IMR-90 (cell line): Measurements from ENCODE around the gene CCDC74A. TPM values are rescaled to one million over a fixed set of nuclear protein-coding genes. Genes with fewer than 3 reads are reported as not detected.
A peak's percentile ranks its signal among the peaks of the same experiment; 100 is the strongest.

Experiments used
- ATAC-seq: fragments of 200-7000 bp; cut with Tn5 transposase; 2 replicates; pipeline ENCODE4 v1.9.1; 2020; ENCODE audit warnings: low read depth, mild to moderate bottlenecking, moderate library complexity
- BruUV-seq: library from RNA; stranded (reverse); fragments of 400-500 nt; replicated peaks from 2 replicates; lab custom pipeline; 2021; lab: Mats Ljungman, UMichigan
- CTCF ChIA-PET: fragments of 300-600 bp; formaldehyde crosslinking; extraction: SDS; loops from one replicate; lab custom pipeline; 2021; ENCODE audit warnings: antibody characterized with exemption; lab: Yijun Ruan, JAX
- POLR2A ChIA-PET: fragments of 300-600 bp; sonication (Branson Sonifier 250); formaldehyde crosslinking; loops from one replicate; lab custom pipeline; 2022; ENCODE audit warnings: antibody characterized with exemption; ENCODE audit not compliant: unreplicated experiment; lab: Charles Lee
- DNase-seq: peaks from one replicate; pipeline ENCODE4 v3.0.0; 2013
- H2AFZ ChIP-seq: replicated peaks from 2 replicates; pipeline ENCODE3; 2013; ENCODE audit warnings: low read length, mild to moderate bottlenecking; ENCODE audit not compliant: poor library complexity
- H2AK5ac ChIP-seq: 2 replicates; pipeline ENCODE4 v1.6.1; 2013; ENCODE audit warnings: low read depth, low read length, inconsistent platforms
- H2AK9ac ChIP-seq: replicated peaks from 2 replicates; pipeline ENCODE3; 2013; ENCODE audit warnings: mild to moderate bottlenecking, low read depth, low read length, moderate library complexity; ENCODE audit not compliant: poor library complexity
- H2BK120ac ChIP-seq: 2 replicates; pipeline ENCODE4 v1.6.1; 2013; ENCODE audit warnings: low read depth, low read length, inconsistent platforms
- H2BK15ac ChIP-seq: 3 replicates; pipeline ENCODE4 v1.6.1; 2013; ENCODE audit warnings: low read depth, low read length, inconsistent platforms
- H2BK20ac ChIP-seq: 2 replicates; pipeline ENCODE4 v1.6.1; 2013; ENCODE audit warnings: low read depth, mild to moderate bottlenecking, inconsistent platforms, low read length, moderate library complexity
- H2BK5ac ChIP-seq: 2 replicates; pipeline ENCODE4 v1.6.1; 2013; ENCODE audit warnings: mild to moderate bottlenecking, low read depth, low read length, inconsistent platforms; ENCODE audit not compliant: poor library complexity, severe bottlenecking
- H3K14ac ChIP-seq: replicated peaks from 2 replicates; pipeline ENCODE4 v1.6.1; 2013; ENCODE audit warnings: low read depth, low read length, inconsistent platforms
- H3K18ac ChIP-seq: 2 replicates; pipeline ENCODE4 v1.6.1; 2013; ENCODE audit warnings: low read depth, low read length, control low read depth
- H3K23ac ChIP-seq: 2 replicates; pipeline ENCODE4 v1.6.1; 2013; ENCODE audit warnings: low read depth, low read length, inconsistent platforms
- H3K27ac ChIP-seq: 2 replicates; pipeline ENCODE4 v1.5.1; 2013; ENCODE audit warnings: mild to moderate bottlenecking, control low read depth, low read length; ENCODE audit not compliant: insufficient read depth
- H3K27me3 ChIP-seq: 2 replicates; pipeline ENCODE4 v1.6.1; 2013; ENCODE audit warnings: low read length; ENCODE audit not compliant: control insufficient read depth, insufficient read depth
- H3K36me3 ChIP-seq: 2 replicates; pipeline ENCODE4 v1.6.1; 2013; ENCODE audit warnings: low read length, mixed read lengths; ENCODE audit not compliant: control insufficient read depth, insufficient read depth
- H3K4ac ChIP-seq: 2 replicates; pipeline ENCODE4 v1.6.1; 2013; ENCODE audit warnings: low read depth, low read length, inconsistent platforms
- H3K4me1 ChIP-seq: 2 replicates; pipeline ENCODE4 v1.6.1; 2013; ENCODE audit warnings: low read length, mixed read lengths; ENCODE audit not compliant: control insufficient read depth, insufficient read depth
- H3K4me2 ChIP-seq: 2 replicates; pipeline ENCODE4 v1.6.1; 2013; ENCODE audit warnings: low read depth, mild to moderate bottlenecking, control low read depth, low read length, moderate library complexity
- H3K4me3 ChIP-seq: 2 replicates; pipeline ENCODE4 v1.5.1; 2013; ENCODE audit warnings: low read depth, mild to moderate bottlenecking, control low read depth, low read length, moderate library complexity; ENCODE audit not compliant: insufficient read depth
- H3K56ac ChIP-seq: 2 replicates; pipeline ENCODE4 v1.6.1; 2013; ENCODE audit warnings: low read length, inconsistent platforms; ENCODE audit not compliant: insufficient read depth; ENCODE audit errors: extremely low read depth
- H3K79me1 ChIP-seq, 2 experiments: 2 replicates each; pipeline ENCODE4 v1.6.1; 2013; ENCODE audit warnings: low read length in 2 of 2, inconsistent platforms in 1 of 2, low read depth in 1 of 2
- H3K9ac ChIP-seq: 2 replicates; pipeline ENCODE4 v1.6.1; 2013; ENCODE audit warnings: low read depth, low read length, control low read depth
- H3K9me1 ChIP-seq: 2 replicates; pipeline ENCODE4 v1.6.1; 2013; ENCODE audit warnings: low read length, inconsistent platforms; ENCODE audit not compliant: insufficient read depth
- H3K9me3 ChIP-seq: 2 replicates; pipeline ENCODE4 v1.6.1; 2013; ENCODE audit warnings: low read length; ENCODE audit not compliant: control insufficient read depth, insufficient read depth
- H4K20me1 ChIP-seq: 2 replicates; pipeline ENCODE4 v1.6.1; 2013; ENCODE audit warnings: low read length, inconsistent platforms; ENCODE audit not compliant: insufficient read depth
- H4K5ac ChIP-seq: 2 replicates; pipeline ENCODE4 v1.6.1; 2013; ENCODE audit warnings: mild to moderate bottlenecking, low read depth, low read length, control low read depth
- H4K8ac ChIP-seq, 2 experiments: 2 replicates each; pipeline ENCODE4 v1.6.1; 2013; ENCODE audit warnings: low read depth in 2 of 2, low read length in 2 of 2, control low read depth in 1 of 2, inconsistent platforms in 1 of 2
- H4K91ac ChIP-seq: 2 replicates; pipeline ENCODE4 v1.6.1; 2013; ENCODE audit warnings: low read depth, low read length, inconsistent platforms; ENCODE audit not compliant: insufficient read depth
- BHLHE40 ChIP-seq: fragments of 150-350 bp; IDR thresholded peaks from 2 replicates; pipeline ENCODE4 v1.6.1; 2016; ENCODE audit warnings: mild to moderate bottlenecking, low read depth, low read length
- CEBPB ChIP-seq: IDR thresholded peaks from 2 replicates; pipeline ENCODE4 v1.6.1; 2012; ENCODE audit warnings: low read depth, low read length, improper control_type of control experiment
- CHD1 ChIP-seq: IDR thresholded peaks from 2 replicates; pipeline ENCODE4 v1.6.1; 2012; ENCODE audit warnings: low read depth, low read length, improper control_type of control experiment
- MAFK ChIP-seq: IDR thresholded peaks from 2 replicates; pipeline ENCODE4 v1.6.1; 2012; ENCODE audit warnings: low read depth, low read length, improper control_type of control experiment
- MAZ ChIP-seq: IDR thresholded peaks from 2 replicates; pipeline ENCODE4 v1.6.1; 2012; ENCODE audit warnings: low read depth, mild to moderate bottlenecking, low read length, improper control_type of control experiment, moderate library complexity, borderline replicate concordance
- NFE2L2 ChIP-seq: fragments of 150-350 bp; IDR thresholded peaks from 2 replicates; pipeline ENCODE4 v1.6.1; 2016; ENCODE audit warnings: low read depth, mild to moderate bottlenecking, low read length
- POLR2A ChIP-seq: IDR thresholded peaks from 2 replicates; pipeline ENCODE4 v1.6.1; 2012; ENCODE audit warnings: mild to moderate bottlenecking, low read depth, low read length
- RAD21 ChIP-seq: IDR thresholded peaks from 2 replicates; pipeline ENCODE4 v1.6.1; 2012; ENCODE audit warnings: low read length, improper control_type of control experiment
- RCOR1 ChIP-seq: IDR thresholded peaks from 2 replicates; pipeline ENCODE4 v1.6.1; 2012; ENCODE audit warnings: mild to moderate bottlenecking, low read length, improper control_type of control experiment; ENCODE audit not compliant: insufficient replicate concordance
- RFX5 ChIP-seq: IDR thresholded peaks from 2 replicates; pipeline ENCODE4 v1.8.0; 2012; ENCODE audit warnings: low read depth, mild to moderate bottlenecking, low read length, moderate library complexity
- WGBS, 2 experiments: methylation state at CpG; one replicate each; pipeline versions ENCODE4 v1.1.5 to v1.1.7; 2013; ENCODE audit warnings: missing lambda C conversion rate in 2 of 2; ENCODE audit not compliant: insufficient read length in 1 of 2; ENCODE audit errors: extremely low coverage in 2 of 2; 5-methylcytosine and 5-hydroxymethylcytosine counted together
- dilution Hi-C: fragments of 300-500 bp; cut with HindIII; formaldehyde crosslinking; loops from one replicate; pipeline ENCODE4 v1.14.3; 2018; ENCODE audit warnings: low sequenced_read_pairs; ENCODE audit not compliant: unreplicated experiment
- in situ Hi-C: fragments of 300-500 bp; cut with MboI; formaldehyde crosslinking; loops from 3 replicates; pipeline ENCODE4 v1.14.3; 2019; ENCODE audit warnings: low sequenced_read_pairs, inconsistent platforms, mixed read lengths
- intact Hi-C: fragments of 100-400 bp; cut with micrococcal nuclease; formaldehyde crosslinking; loops from 2 replicates; pipeline ENCODE4 v1.10.0; 2022
- polyA plus RNA-seq, 3 experiments: library from polyadenylated mRNA; depleted of rRNA; stranded (reverse); fragments of >200 nt; gene quantifications; 2 replicates each; pipeline ENCODE4 v1.2.3, GENCODE V29; 2012; ENCODE audit warnings: low replicate concordance in 1 of 3
- total RNA-seq: library from RNA; depleted of rRNA; stranded (reverse); fragments of >200 nt; gene quantifications from 2 replicates; pipeline ENCODE4 v1.2.3, GENCODE V29; 2012
- TF ChIP-seq, protein P1 (sequence below): fragments of 150-350 bp; IDR thresholded peaks from 2 replicates; pipeline ENCODE4 v1.6.1; 2017; ENCODE audit warnings: mild to moderate bottlenecking, antibody characterized with exemption, low read length, low read depth
- TF ChIP-seq, protein P2 (sequence below): fragments of 150-350 bp; IDR thresholded peaks from 2 replicates; pipeline ENCODE4 v1.6.1; 2016; ENCODE audit warnings: low read depth, mild to moderate bottlenecking, low read length, moderate library complexity, borderline replicate concordance
- TF ChIP-seq, protein P3 (sequence below): conservative IDR thresholded peaks from 2 replicates; pipeline ENCODE4 v1.5.1; 2012; ENCODE audit warnings: mild to moderate bottlenecking, low read depth, low read length, improper control_type of control experiment

CCDC74A gene
- total and polyA plus RNA-seq, 2 of the 4 experiments (the other 2 are of a cell fraction): 3.8 to 11.9 TPM

DNA sequence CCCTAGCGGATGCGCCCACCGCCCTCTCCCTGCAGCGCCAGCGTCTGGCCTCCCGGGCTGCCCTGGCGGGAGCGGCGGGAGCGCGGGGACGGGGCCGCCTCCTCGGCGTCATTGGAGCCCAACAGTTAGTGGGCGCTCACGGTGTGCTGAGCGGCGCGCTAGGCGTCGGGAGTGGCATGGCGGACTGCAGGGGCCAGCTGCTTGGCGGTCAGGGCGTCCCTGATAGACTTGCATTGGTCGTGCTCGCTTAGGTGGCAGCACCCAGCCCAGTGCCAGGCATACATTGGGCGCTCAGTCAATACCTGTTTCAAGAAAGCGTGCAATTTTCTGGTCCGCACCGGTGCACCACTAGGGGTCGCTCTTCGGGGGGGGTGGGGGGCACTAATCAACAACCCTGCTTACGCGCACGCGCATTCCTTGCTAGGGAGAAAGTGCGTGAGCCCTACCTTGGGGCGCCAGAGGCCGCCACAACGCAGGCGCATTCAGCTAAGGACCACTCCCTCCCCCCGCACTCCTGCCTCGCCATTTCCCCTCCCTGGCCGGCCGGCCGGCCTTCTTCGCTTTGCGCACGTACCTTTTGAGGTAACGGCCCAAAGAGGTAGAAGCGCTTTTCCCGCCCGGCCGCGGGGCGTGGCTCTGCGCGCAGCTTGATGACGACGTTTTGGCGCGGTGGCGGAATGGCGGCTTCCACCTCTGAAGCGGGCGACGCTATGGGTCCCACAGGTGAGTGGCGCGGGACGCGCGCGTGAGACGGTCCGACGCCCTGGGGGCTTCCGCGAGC is 35.1 kb upstream of the CCDC74A start:
- H2AFZ ChIP-seq: peak overlapping the region; percentile 100
- peak overlapping the region; percentile 85 for H3K9ac ChIP-seq
- in situ Hi-C loops: no loop called here
- H3K4me2 ChIP-seq: peak overlapping the region; percentile 84
- DNase-seq (peak; percentile 90), ATAC-seq (peak; percentile 82)
- peak overlapping the region; percentile 86 to 96; a peak in 3 of 4 replicates for H4K8ac ChIP-seq
- CTCF ChIA-PET: interaction anchor here (0.5 to 0.6 kb wide), 5 partner anchors 80 to 1793 kb away, joined by 3 to 4 read pairs (median 3); no protein-coding TSS in a partner anchor
- peak overlapping the region; percentile 74 for H3K27ac ChIP-seq
- H2BK15ac ChIP-seq: no peak overlapping the region; the same call in 2 of the 3 replicates
- peak overlapping the region; percentile 94 for H2AK9ac ChIP-seq
- no peaks in the 10 kb centered on the region for H3K27me3 ChIP-seq
- 0 out of 2 replicates have a peak, but pooled peaks cover 2% of the 10 kb centered on the region for H3K4me1 ChIP-seq
- BruUV-seq: no TSS peak
- 1% methylated on average over 51 of the region's 79 CpGs; no CpG with 5 or more reads in 1 of the 2 experiments for WGBS, 2 experiments
- no peaks in the 10 kb centered on the region for H3K9me1 ChIP-seq
- dilution Hi-C loops: no loop called here
- peaks cover 3% of the 10 kb centered on the region for H3K36me3 ChIP-seq
- H3K18ac ChIP-seq: peak overlapping the region; percentile 36; the same call in 1 of the 2 replicates
- peak overlapping the region; percentile 97 for H3K14ac ChIP-seq
- POLR2A ChIA-PET: no interaction called here
- H3K23ac ChIP-seq: peak overlapping the region; percentile 83; the same call in 1 of the 2 replicates
- H2BK5ac ChIP-seq: peak overlapping the region; percentile 72
- H4K20me1 ChIP-seq: no peaks in the 10 kb centered on the region; the same call in none of the 2 replicates
- peak overlapping the region; percentile 81 for H2BK120ac ChIP-seq
- H2BK20ac ChIP-seq: no peak overlapping the region; the same call in 1 of the 2 replicates
- H3K56ac ChIP-seq: no peak overlapping the region; the same call in 1 of the 2 replicates
- peak overlapping the region; percentile 46 for H4K91ac ChIP-seq
- intact Hi-C loops: loop anchor here (1.0 to 5.0 kb wide), 4 partner anchors 79 to 338 kb away; no protein-coding TSS in a partner anchor
- peak overlapping the region; percentile 76 for H3K4me3 ChIP-seq
- H4K5ac ChIP-seq: peak overlapping the region; percentile 76
- H2AK5ac ChIP-seq: peak overlapping the region; percentile 58
- peaks cover 3 to 61% of the 10 kb centered on the region in 2 experiments; a peak in 3 of 4 replicates for H3K79me1 ChIP-seq
- H3K4ac ChIP-seq: peak overlapping the region; percentile 95
- H3K9me3 ChIP-seq: no peaks in the 10 kb centered on the region
- TF ChIP-seq POLR2A (no peak), RCOR1 (no peak), BHLHE40 (no peak), RAD21 (no peak), CHD1 (no peak), MAZ (peak; percentile 83; the same call in 1 of the 2 replicates), CEBPB (no peak), RFX5 (no peak), NFE2L2 (no peak), MAFK (no peak)
- TF ChIP-seq, protein P1, sequence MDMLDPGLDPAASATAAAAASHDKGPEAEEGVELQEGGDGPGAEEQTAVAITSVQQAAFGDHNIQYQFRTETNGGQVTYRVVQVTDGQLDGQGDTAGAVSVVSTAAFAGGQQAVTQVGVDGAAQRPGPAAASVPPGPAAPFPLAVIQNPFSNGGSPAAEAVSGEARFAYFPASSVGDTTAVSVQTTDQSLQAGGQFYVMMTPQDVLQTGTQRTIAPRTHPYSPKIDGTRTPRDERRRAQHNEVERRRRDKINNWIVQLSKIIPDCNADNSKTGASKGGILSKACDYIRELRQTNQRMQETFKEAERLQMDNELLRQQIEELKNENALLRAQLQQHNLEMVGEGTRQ: no peak
- TF ChIP-seq, protein P2, sequence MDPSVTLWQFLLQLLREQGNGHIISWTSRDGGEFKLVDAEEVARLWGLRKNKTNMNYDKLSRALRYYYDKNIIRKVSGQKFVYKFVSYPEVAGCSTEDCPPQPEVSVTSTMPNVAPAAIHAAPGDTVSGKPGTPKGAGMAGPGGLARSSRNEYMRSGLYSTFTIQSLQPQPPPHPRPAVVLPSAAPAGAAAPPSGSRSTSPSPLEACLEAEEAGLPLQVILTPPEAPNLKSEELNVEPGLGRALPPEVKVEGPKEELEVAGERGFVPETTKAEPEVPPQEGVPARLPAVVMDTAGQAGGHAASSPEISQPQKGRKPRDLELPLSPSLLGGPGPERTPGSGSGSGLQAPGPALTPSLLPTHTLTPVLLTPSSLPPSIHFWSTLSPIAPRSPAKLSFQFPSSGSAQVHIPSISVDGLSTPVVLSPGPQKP: no peak
- TF ChIP-seq, protein P3, sequence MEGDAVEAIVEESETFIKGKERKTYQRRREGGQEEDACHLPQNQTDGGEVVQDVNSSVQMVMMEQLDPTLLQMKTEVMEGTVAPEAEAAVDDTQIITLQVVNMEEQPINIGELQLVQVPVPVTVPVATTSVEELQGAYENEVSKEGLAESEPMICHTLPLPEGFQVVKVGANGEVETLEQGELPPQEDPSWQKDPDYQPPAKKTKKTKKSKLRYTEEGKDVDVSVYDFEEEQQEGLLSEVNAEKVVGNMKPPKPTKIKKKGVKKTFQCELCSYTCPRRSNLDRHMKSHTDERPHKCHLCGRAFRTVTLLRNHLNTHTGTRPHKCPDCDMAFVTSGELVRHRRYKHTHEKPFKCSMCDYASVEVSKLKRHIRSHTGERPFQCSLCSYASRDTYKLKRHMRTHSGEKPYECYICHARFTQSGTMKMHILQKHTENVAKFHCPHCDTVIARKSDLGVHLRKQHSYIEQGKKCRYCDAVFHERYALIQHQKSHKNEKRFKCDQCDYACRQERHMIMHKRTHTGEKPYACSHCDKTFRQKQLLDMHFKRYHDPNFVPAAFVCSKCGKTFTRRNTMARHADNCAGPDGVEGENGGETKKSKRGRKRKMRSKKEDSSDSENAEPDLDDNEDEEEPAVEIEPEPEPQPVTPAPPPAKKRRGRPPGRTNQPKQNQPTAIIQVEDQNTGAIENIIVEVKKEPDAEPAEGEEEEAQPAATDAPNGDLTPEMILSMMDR: peak; percentile 66
